ENCODE measurements around the gene USH1G. TPM values are rescaled to one million over a fixed set of nuclear protein-coding genes. Genes with fewer than 3 reads are reported as not detected.

USH1G gene
- total and polyA plus RNA-seq, 2 of the 13 experiments (the other 11 are each of a cell fraction or from before 2014, with no cell fraction given): 0.04 TPM; not detected in 1

- WGBS (ENCODE audit: low lambda C conversion rate): 16% methylated on average over 32 of the region's 78 CpGs
- Histone ChIP-seq H4K20me1 (ENCODE audit: insufficient read depth, low read length) (no peaks in the 10 kb centered on the region), H3K4me3 (replicated peaks in 1 of 3; ENCODE audit: insufficient read depth in 1 of 3, low read depth in 2 of 3, low read length in 3 of 3) (peak within 1 kb of the TSS in 1 of 3 experiments; percentile 7; a peak in 1 of 6 replicates), H3K79me2 (ENCODE audit: insufficient read depth, low read length) (no peaks in the 10 kb centered on the region), H3K27me3 (ENCODE audit: control insufficient read depth in 1 of 2, insufficient read depth in 2 of 2, low read length in 2 of 2) (peaks cover 18 to 91% of the 10 kb centered on the region in 2 experiments), H3K4me1 (ENCODE audit: insufficient read depth, low read length) (no peaks in the 10 kb centered on the region), H3K4me2 (ENCODE audit: low read depth, low read length) (0 out of 2 replicates have a peak within 1 kb of the TSS, but pooled peaks have one; percentile 13), H3K9ac (ENCODE audit: insufficient read depth, low read depth, low read length) (no peak within 1 kb of the TSS), H2AFZ (ENCODE audit: low read length) (no peak within 1 kb of the TSS), H3K36me3 (replicated peaks in 1 of 2; ENCODE audit: control insufficient read depth in 1 of 2, insufficient read depth in 2 of 2, low read length in 2 of 2) (no peaks in the 10 kb centered on the region), H3K27ac (ENCODE audit: extremely low read length, insufficient read depth, low read length) (no peak within 1 kb of the TSS), H3K9me3 (ENCODE audit: low read length) (no peaks in the 10 kb centered on the region)
- TF ChIP-seq ONECUT2 (CRISPR knock-in tag; IDR thresholded peaks at IDR 0.05) (peak; percentile 34; the same call in 1 of the 2 replicates), DZIP1 (CRISPR knock-in tag; IDR thresholded peaks at IDR 0.05) (0 out of 2 replicates have a peak, but pooled peaks have one; percentile 9), ZNF543 (CRISPR knock-in tag; IDR thresholded peaks at IDR 0.05) (no peak), ZNF703 (CRISPR knock-in tag; IDR thresholded peaks at IDR 0.05; ENCODE audit: borderline replicate concordance) (0 out of 2 replicates have a peak, but pooled peaks have one; percentile 37), PITX1 (CRISPR knock-in tag; IDR thresholded peaks at IDR 0.05) (peak; percentile 71; the same call in 1 of the 2 replicates), ZNF7 (CRISPR knock-in tag; IDR thresholded peaks at IDR 0.05) (no peak), RBM39 (IDR thresholded peaks at IDR 0.05; ENCODE audit: low read depth, low read length, poor library complexity, severe bottlenecking) (peak; percentile 53), U2AF2 (IDR thresholded peaks at IDR 0.05; ENCODE audit: low read depth, low read length) (no peak), EZH2 (conservative IDR thresholded peaks at IDR 0.05; ENCODE audit: low read depth, low read length) (peak; percentile 23; the same call in 1 of the 2 replicates)
- DNase-seq (ENCODE audit: low spot score) (no peak), FAIRE-seq (no peak), ATAC-seq (peak; percentile 48)
- in situ Hi-C loops (cut with HindIII; ENCODE audit: extremely low pct_ligation_motif_present, low pct_unique_long_range_greater_than_20kb): no loop called here
- intact Hi-C loops (cut with micrococcal nuclease; ENCODE audit: unreplicated experiment): no loop called here
- CTCF ChIA-PET (ENCODE audit: low intra/inter-chr PET ratio, low total read pairs): no interaction called here
- no TSS peak for BruUV-seq (replicated peaks)
- POLR2A ChIA-PET: no interaction called here
Observed at GRCh38 chr17:74935585-74936469, 12.8 kb upstream of the USH1G start, which contains the start of gene OTOP3. Gene OTOP3, plus strand, starts transcription at chr17:74935898. Its CDS starts 24 bp downstream, at chr17:74935922.

Data from HepG2 (cell line).